Natural killer cell (primary cell): ENCODE measurements around the gene CUL3. TPM values are rescaled to one million over a fixed set of nuclear protein-coding genes. Genes with fewer than 3 reads are reported as not detected.

Source experiments
- ATAC-seq, 3 donors: fragments of 150-1000 bp in 2 of 3; fragments of 200-7000 bp in 1 of 3; cut with Tn5 transposase; 1 replicate in 1 of 3; 2 replicates in 2 of 3; pipeline ENCODE4 v1.10.0; 2021; ENCODE audit warnings: mild to moderate bottlenecking in 2 of 3, moderate library complexity in 2 of 3
- DNase-seq, 2 donors: peaks; one replicate each; pipeline versions ENCODE4 v3.0.0 to v3.0.0-alpha.2; 2013 to 2021; ENCODE audit warnings: mixed read lengths in 1 of 2
- H3K27ac ChIP-seq: one replicate; pipeline ENCODE4 v1.5.1; 2013; ENCODE audit warnings: mild to moderate bottlenecking, low read length
- H3K27me3 ChIP-seq: one replicate; pipeline ENCODE4 v1.6.1; 2013; ENCODE audit warnings: low read length; ENCODE audit not compliant: control insufficient read depth, insufficient read depth
- H3K36me3 ChIP-seq: one replicate; pipeline ENCODE4 v1.6.1; 2013; ENCODE audit warnings: low read length; ENCODE audit not compliant: control insufficient read depth, insufficient read depth
- H3K4me1 ChIP-seq: one replicate; pipeline ENCODE4 v1.6.1; 2013; ENCODE audit warnings: low read length; ENCODE audit not compliant: control insufficient read depth, insufficient read depth
- H3K4me3 ChIP-seq: one replicate; pipeline ENCODE4 v1.5.1; 2013; ENCODE audit warnings: low read length
- H3K9me3 ChIP-seq: one replicate; pipeline ENCODE4 v1.6.1; 2013; ENCODE audit warnings: low read length; ENCODE audit not compliant: control insufficient read depth, insufficient read depth
- H3K27ac Mint-ChIP-seq, 2 donors: one replicate each; pipeline ENCODE4 v1.8.0; 2022; ENCODE audit warnings: mild to moderate bottlenecking in 2 of 2, mixed read lengths in 2 of 2, moderate library complexity in 1 of 2
- H3K27me3 Mint-ChIP-seq, 2 donors: one replicate each; pipeline ENCODE4 v1.8.0; 2022; ENCODE audit warnings: low read depth in 2 of 2, mixed read lengths in 2 of 2
- H3K36me3 Mint-ChIP-seq: one replicate; pipeline ENCODE4 v1.8.0; 2022; ENCODE audit warnings: mixed read lengths
- H3K4me1 Mint-ChIP-seq, 2 donors: one replicate each; pipeline ENCODE4 v1.8.0; 2022; ENCODE audit warnings: mixed read lengths in 2 of 2
- H3K4me3 Mint-ChIP-seq: one replicate; pipeline ENCODE4 v1.8.0; 2022; ENCODE audit warnings: mild to moderate bottlenecking, moderate library complexity, mixed read lengths
- H3K9me3 Mint-ChIP-seq, 2 donors: one replicate each; pipeline ENCODE4 v1.8.0; 2022; ENCODE audit warnings: mixed read lengths in 2 of 2
- WGBS: methylation state at CpG from one replicate; pipeline ENCODE4 v1.1.7; 2013; ENCODE audit warnings: missing lambda C conversion rate; ENCODE audit not compliant: insufficient coverage; 5-methylcytosine and 5-hydroxymethylcytosine counted together
- intact Hi-C: fragments of 100-400 bp; cut with micrococcal nuclease; formaldehyde crosslinking; loops from one replicate; pipeline ENCODE4 v1.14.2; 2022
- total RNA-seq, 4 donors: library from RNA; stranded (reverse); fragments of 120-200 nt in 1 of 4; gene quantifications; one replicate each; pipeline versions ENCODE4 v1.2.3 to v1.2.4, GENCODE V29; 2013 to 2022
- TF ChIP-seq, protein P1 (sequence below): fragments of 200-600 bp; IDR thresholded peaks from one replicate; pipeline ENCODE4 v1.8.0; 2022; ENCODE audit warnings: antibody characterized with exemption

CUL3 gene
- total RNA-seq, 3 donors from 2014 or later (not counting 1 experiment from before 2014, with no cell fraction given), result 102 to 125 (median 115) TPM

GRCh38 chr2:224598678-224599077 lies 13.5 kb upstream of the CUL3 start:
- WGBS, result 86% methylated on average over 1 of the region's 2 CpGs
- Histone ChIP-seq H3K4me1 (peaks cover 6% of the 10 kb centered on the region), H3K27me3 (no peaks in the 10 kb centered on the region), H3K27ac (no peak overlapping the region), H3K9me3 (no peaks in the 10 kb centered on the region), H3K4me3 (no peak overlapping the region), H3K36me3 (no peaks in the 10 kb centered on the region)
- intact Hi-C loops, result no loop called here
- DNase-seq (no peak), ATAC-seq (no peak)
- TF ChIP-seq, protein P1, sequence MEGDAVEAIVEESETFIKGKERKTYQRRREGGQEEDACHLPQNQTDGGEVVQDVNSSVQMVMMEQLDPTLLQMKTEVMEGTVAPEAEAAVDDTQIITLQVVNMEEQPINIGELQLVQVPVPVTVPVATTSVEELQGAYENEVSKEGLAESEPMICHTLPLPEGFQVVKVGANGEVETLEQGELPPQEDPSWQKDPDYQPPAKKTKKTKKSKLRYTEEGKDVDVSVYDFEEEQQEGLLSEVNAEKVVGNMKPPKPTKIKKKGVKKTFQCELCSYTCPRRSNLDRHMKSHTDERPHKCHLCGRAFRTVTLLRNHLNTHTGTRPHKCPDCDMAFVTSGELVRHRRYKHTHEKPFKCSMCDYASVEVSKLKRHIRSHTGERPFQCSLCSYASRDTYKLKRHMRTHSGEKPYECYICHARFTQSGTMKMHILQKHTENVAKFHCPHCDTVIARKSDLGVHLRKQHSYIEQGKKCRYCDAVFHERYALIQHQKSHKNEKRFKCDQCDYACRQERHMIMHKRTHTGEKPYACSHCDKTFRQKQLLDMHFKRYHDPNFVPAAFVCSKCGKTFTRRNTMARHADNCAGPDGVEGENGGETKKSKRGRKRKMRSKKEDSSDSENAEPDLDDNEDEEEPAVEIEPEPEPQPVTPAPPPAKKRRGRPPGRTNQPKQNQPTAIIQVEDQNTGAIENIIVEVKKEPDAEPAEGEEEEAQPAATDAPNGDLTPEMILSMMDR, result no peak
- no peaks in the 10 kb centered on the region for H3K9me3 Mint-ChIP-seq
- no peak overlapping the region for H3K27ac Mint-ChIP-seq
- no peaks in the 10 kb centered on the region for H3K36me3 Mint-ChIP-seq
- H3K27me3 Mint-ChIP-seq, result no peaks in the 10 kb centered on the region
- no peak overlapping the region for H3K4me3 Mint-ChIP-seq
- H3K4me1 Mint-ChIP-seq, result peaks cover 11% of the 10 kb centered on the region in 2 donors

- no peaks in the 10 kb centered on the region for H3K9me3 ChIP-seq
Observed at GRCh38 chr2:224596289-224596688, 11.1 kb upstream of the CUL3 start.

DNA sequence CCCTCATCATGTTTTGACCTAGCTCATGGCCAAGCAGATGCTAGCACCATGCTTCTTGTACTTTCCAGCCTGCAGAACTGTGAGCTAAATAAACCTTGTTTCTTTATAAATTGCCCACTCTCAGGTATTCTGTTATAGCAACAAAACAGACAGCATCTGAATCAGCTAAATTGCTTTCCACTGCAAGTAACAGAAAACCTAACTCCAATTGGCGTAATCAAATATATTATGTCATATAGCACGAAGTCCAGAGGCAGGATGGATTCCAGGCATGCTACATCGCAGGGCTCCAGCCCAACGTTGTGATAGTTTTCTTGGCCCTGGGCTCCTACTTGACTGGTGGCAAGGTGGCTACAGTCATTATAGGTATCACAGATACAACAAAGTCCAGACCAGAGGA lies 10.4 kb upstream of the CUL3 start:
- Mint-ChIP-seq H3K27me3 (no peaks in the 10 kb centered on the region), H3K4me1 (no peaks in the 10 kb centered on the region), H3K4me3 (no peak overlapping the region), H3K9me3 (no peaks in the 10 kb centered on the region), H3K36me3 (no peaks in the 10 kb centered on the region), H3K27ac (no peak overlapping the region)
- no peaks in the 10 kb centered on the region for H3K9me3 ChIP-seq
- 92% methylated on average over 4 of the region's 4 CpGs for WGBS
- H3K27ac ChIP-seq, result no peak overlapping the region
- H3K36me3 ChIP-seq, result no peaks in the 10 kb centered on the region
- no peak overlapping the region for H3K4me3 ChIP-seq
- intact Hi-C loops, result no loop called here
- DNase-seq, result no peak
- TF ChIP-seq, protein P1, result no peak
- no peaks in the 10 kb centered on the region for H3K27me3 ChIP-seq
- no peak for ATAC-seq
- H3K4me1 ChIP-seq, result no peaks in the 10 kb centered on the region

More at GRCh38 chr2:224596289-224596688, 11.1 kb upstream of the CUL3 start:
- no peaks in the 10 kb centered on the region for H3K36me3 Mint-ChIP-seq
- no peaks in the 10 kb centered on the region for H3K27me3 Mint-ChIP-seq
- no peaks in the 10 kb centered on the region for H3K36me3 ChIP-seq
- whole genome bisulfite sequencing, result 100% methylated on average over 2 of the region's 2 CpGs
- H3K27ac Mint-ChIP-seq, result no peak overlapping the region
- H3K4me1 ChIP-seq, result no peaks in the 10 kb centered on the region
- DNase-seq (no peak), ATAC-seq (no peak)
- intact Hi-C loops, result no loop called here
- no peaks in the 10 kb centered on the region for H3K9me3 Mint-ChIP-seq
- H3K4me3 ChIP-seq, result no peak overlapping the region
- H3K4me3 Mint-ChIP-seq, result no peak overlapping the region
- H3K4me1 Mint-ChIP-seq, result no peaks in the 10 kb centered on the region
- H3K27ac ChIP-seq, result no peak overlapping the region
- H3K27me3 ChIP-seq, result no peaks in the 10 kb centered on the region
- TF ChIP-seq, protein P1, result no peak

DNA sequence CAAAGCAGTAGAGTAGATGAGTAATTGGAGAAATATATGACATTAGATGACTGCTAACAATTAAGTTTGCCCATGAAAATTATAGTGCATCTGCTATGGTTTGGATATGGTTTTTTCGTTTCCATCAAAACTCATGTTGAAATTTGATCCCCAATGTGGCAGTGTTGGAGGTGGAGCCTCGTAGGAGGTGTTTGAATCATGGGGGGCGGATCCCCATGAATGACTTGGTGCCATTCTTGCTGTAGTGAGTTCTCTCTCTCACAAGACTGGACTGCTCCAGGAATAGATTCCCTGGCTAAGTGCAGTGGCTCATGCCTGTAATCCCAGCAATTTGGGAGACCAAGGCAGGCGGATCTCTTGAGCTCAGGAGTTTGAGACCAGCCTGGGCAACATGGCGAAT lies 9.7 kb upstream of the CUL3 start:
- H3K36me3 ChIP-seq, result no peaks in the 10 kb centered on the region
- intact Hi-C loops, result no loop called here
- DNase-seq (no peak), ATAC-seq (no peak)
- Mint-ChIP-seq H3K27ac (no peak overlapping the region), H3K27me3 (no peaks in the 10 kb centered on the region), H3K4me1 (no peaks in the 10 kb centered on the region), H3K36me3 (no peaks in the 10 kb centered on the region), H3K4me3 (no peak overlapping the region), H3K9me3 (no peaks in the 10 kb centered on the region)
- H3K27ac ChIP-seq, result no peak overlapping the region
- no peak overlapping the region for H3K4me3 ChIP-seq
- no peaks in the 10 kb centered on the region for H3K4me1 ChIP-seq
- no peaks in the 10 kb centered on the region for H3K9me3 ChIP-seq
- TF ChIP-seq, protein P1, result no peak
- WGBS, result 87% methylated on average over 5 of the region's 5 CpGs
- H3K27me3 ChIP-seq, result no peaks in the 10 kb centered on the region
